ENCODE results near the gene AQP1.

- TF ChIP-seq CTCF (IDR thresholded peaks at IDR 0.05), result no peak
- no peak for TF ChIP-seq POLR2A (IDR thresholded peaks at IDR 0.05)
Measured at GRCh38 chr7:30877015-30877769, 34.5 kb upstream of the AQP1 start.

Measured in thyroid gland (tissue), 4 donors.